Activated CD8-positive, alpha-beta T cell treated with anti-CD3 and anti-CD28 coated beads for 36 hours (primary cell): ENCODE data around the gene CALN1. TPM values are rescaled to one million over a fixed set of nuclear protein-coding genes. Genes with fewer than 3 reads are reported as not detected.

Experiments
- ATAC-seq: fragments of 200-7000 bp; cut with Tn5 transposase; one replicate; pipeline ENCODE4 v1.10.0; 2021; ENCODE audit warnings: mild to moderate bottlenecking, moderate library complexity
- CTCF ChIA-PET: fragments of 350-600 bp; sonication (Branson Sonifier 250); formaldehyde crosslinking; loops from one replicate; lab custom pipeline; 2021; ENCODE audit warnings: antibody characterized with exemption; lab: Charles Lee
- POLR2A ChIA-PET: fragments of 350-600 bp; sonication (Branson Sonifier 250); formaldehyde crosslinking; loops from one replicate; lab custom pipeline; 2021; ENCODE audit warnings: antibody characterized with exemption; lab: Charles Lee
- DNase-seq: peaks from one replicate; pipeline ENCODE4 v3.0.0-alpha.2; 2020
- H3K27ac Mint-ChIP-seq: one replicate; pipeline ENCODE4 v1.8.0; 2021; ENCODE audit warnings: mild to moderate bottlenecking, mixed read lengths
- H3K27me3 Mint-ChIP-seq: one replicate; pipeline ENCODE4 v1.8.0; 2021; ENCODE audit warnings: mixed read lengths
- H3K36me3 Mint-ChIP-seq: one replicate; pipeline ENCODE4 v1.8.0; 2021; ENCODE audit warnings: low read depth, mixed read lengths
- H3K4me1 Mint-ChIP-seq: one replicate; pipeline ENCODE4 v1.8.0; 2021; ENCODE audit warnings: low read depth, mixed read lengths
- H3K4me3 Mint-ChIP-seq: one replicate; pipeline ENCODE4 v1.8.0; 2021; ENCODE audit warnings: mild to moderate bottlenecking, moderate library complexity, mixed read lengths
- H3K9me3 Mint-ChIP-seq: one replicate; pipeline ENCODE4 v1.8.0; 2021; ENCODE audit warnings: mixed read lengths
- intact Hi-C: fragments of 100-400 bp; cut with micrococcal nuclease; formaldehyde crosslinking; loops from one replicate; pipeline ENCODE4 v1.10.0; 2022
- total RNA-seq, 2 experiments: library from RNA; stranded (reverse); gene quantifications; one replicate each; pipeline ENCODE4 v1.2.3, GENCODE V29; 2021
- TF ChIP-seq, protein P1 (sequence below): fragments of 200-600 bp; IDR thresholded peaks from one replicate; pipeline ENCODE4 v1.8.0; 2022; ENCODE audit warnings: antibody characterized with exemption, mild to moderate bottlenecking

The CALN1 gene
- total RNA-seq, 2 experiments from 2014 or later: 0.02 to 0.16 TPM

DNA sequence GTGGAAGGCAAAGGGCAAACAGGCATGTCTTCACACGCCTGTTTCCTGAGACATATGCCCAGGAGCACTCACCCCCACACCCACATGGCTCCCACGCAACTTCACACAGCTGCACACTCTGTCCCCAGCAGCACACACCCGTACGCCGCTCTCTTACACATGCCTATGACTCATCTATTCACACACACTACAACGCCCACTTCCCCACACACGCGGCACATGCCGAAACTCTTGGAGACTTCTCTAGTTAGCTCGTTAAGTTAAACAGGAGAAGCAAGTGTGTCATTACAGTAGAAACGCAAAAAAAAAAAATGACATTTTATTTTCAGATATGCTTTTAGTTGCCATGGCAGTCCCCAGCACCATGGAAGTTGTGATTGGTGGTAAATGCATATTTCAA lies 6.7 kb downstream of the CALN1 start:
- Mint-ChIP-seq H3K36me3 (no peaks in the 10 kb centered on the region), H3K4me1 (peaks cover 5% of the 10 kb centered on the region), H3K27me3 (peaks cover 16% of the 10 kb centered on the region), H3K4me3 (no peak overlapping the region), H3K27ac (no peak overlapping the region), H3K9me3 (peaks cover 5% of the 10 kb centered on the region)
- CTCF ChIA-PET: no interaction called here
- DNase-seq (peak; percentile 44), ATAC-seq (peak; percentile 49)
- intact Hi-C loops: no loop called here
- TF ChIP-seq, protein P1, sequence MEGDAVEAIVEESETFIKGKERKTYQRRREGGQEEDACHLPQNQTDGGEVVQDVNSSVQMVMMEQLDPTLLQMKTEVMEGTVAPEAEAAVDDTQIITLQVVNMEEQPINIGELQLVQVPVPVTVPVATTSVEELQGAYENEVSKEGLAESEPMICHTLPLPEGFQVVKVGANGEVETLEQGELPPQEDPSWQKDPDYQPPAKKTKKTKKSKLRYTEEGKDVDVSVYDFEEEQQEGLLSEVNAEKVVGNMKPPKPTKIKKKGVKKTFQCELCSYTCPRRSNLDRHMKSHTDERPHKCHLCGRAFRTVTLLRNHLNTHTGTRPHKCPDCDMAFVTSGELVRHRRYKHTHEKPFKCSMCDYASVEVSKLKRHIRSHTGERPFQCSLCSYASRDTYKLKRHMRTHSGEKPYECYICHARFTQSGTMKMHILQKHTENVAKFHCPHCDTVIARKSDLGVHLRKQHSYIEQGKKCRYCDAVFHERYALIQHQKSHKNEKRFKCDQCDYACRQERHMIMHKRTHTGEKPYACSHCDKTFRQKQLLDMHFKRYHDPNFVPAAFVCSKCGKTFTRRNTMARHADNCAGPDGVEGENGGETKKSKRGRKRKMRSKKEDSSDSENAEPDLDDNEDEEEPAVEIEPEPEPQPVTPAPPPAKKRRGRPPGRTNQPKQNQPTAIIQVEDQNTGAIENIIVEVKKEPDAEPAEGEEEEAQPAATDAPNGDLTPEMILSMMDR: no peak
- POLR2A ChIA-PET: no interaction called here

DNA sequence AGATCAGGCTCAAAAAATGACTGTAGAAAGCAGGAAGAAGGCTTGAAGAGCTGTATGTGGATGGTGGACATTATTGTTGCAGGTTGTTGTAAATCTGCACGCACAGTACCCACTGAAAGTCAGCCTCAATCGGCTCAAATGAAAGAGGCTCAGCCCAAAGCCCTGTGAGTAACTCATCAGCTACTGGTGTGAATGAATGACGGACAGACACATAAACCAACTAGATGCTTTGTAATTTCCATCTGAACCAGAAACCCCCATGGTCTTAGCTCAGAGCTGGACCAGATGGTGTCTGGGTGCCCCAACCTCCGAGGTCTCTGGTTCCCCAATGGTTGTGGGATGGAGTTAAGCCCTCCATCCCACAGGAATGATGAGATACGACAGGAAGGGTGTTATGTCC lies 7.4 kb downstream of the CALN1 start:
- ATAC-seq (no peak), DNase-seq (no peak)
- H3K9me3 Mint-ChIP-seq: peaks cover 5% of the 10 kb centered on the region
- ChIA-PET POLR2A (no interaction called here), CTCF (no interaction called here)
- H3K4me1 Mint-ChIP-seq: peaks cover 5% of the 10 kb centered on the region
- intact Hi-C loops: no loop called here
- H3K36me3 Mint-ChIP-seq: no peaks in the 10 kb centered on the region
- no peak overlapping the region for H3K27ac Mint-ChIP-seq
- TF ChIP-seq, protein P1: no peak
- H3K4me3 Mint-ChIP-seq: no peak overlapping the region
- peaks cover 16% of the 10 kb centered on the region for H3K27me3 Mint-ChIP-seq

DNA sequence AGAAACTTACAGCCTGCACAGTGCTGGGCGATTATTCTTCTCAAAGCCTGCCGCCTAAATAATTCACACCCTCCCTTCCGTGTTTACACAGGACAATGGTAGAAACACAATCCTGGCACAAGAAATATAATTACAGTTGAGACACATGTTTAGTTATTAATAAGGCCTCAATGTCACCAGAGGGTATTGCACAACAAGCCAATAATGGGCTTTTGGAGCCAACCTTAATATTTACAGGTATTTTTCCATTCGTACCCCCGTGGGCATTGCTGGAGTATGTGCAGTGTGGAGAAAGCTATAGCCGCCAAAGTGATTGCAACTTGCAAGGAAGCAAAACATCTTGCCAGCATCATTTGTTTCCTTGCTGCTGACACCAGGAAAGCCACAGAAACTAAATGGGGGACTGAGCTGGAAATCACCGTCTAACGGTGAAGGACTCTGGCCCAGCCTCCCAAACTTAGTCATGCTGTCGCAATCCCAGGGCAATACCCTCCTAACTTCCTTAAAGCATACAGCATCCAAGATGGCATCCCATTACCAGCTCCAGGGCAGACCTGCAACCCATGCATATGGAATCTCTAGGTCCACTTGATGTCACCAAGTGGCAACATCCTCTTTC lies 8.6 kb downstream of the CALN1 start:
- intact Hi-C loops: no loop called here
- DNase-seq: no peak
- ATAC-seq: no peak
- Mint-ChIP-seq H3K27ac (no peak overlapping the region), H3K4me1 (peaks cover 5% of the 10 kb centered on the region), H3K4me3 (no peak overlapping the region), H3K36me3 (no peaks in the 10 kb centered on the region), H3K27me3 (peaks cover 16% of the 10 kb centered on the region), H3K9me3 (peaks cover 5% of the 10 kb centered on the region)
- CTCF ChIA-PET: no interaction called here
- POLR2A ChIA-PET: no interaction called here
- TF ChIP-seq, protein P1: no peak

DNA sequence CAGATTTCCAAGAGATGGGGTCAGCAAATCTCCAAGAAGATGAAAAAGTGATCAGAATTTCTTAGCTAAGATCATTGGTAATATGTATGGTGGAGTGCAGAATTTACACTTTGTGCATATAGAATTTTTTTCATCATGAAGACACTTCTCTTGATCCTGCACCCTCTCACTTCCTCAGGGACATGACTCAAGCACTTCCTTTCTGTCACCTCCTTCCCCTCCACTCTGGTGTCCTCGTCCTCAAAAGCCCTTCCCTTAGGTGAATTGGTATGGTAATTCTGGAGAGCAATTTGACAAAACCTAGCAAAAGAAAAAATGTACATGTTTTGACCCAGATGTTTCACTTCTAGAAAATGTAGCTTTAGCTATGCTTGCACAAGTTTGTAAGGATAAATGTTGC lies 18.1 kb downstream of the CALN1 start:
- H3K4me3 Mint-ChIP-seq: no peak overlapping the region
- no peaks in the 10 kb centered on the region for H3K27me3 Mint-ChIP-seq
- no peaks in the 10 kb centered on the region for H3K36me3 Mint-ChIP-seq
- ChIA-PET CTCF (no interaction called here), POLR2A (no interaction called here)
- intact Hi-C loops: no loop called here
- ATAC-seq (no peak), DNase-seq (no peak)
- TF ChIP-seq, protein P1: no peak
- H3K4me1 Mint-ChIP-seq: no peaks in the 10 kb centered on the region
- peaks cover 4% of the 10 kb centered on the region for H3K9me3 Mint-ChIP-seq
- no peak overlapping the region for H3K27ac Mint-ChIP-seq

DNA sequence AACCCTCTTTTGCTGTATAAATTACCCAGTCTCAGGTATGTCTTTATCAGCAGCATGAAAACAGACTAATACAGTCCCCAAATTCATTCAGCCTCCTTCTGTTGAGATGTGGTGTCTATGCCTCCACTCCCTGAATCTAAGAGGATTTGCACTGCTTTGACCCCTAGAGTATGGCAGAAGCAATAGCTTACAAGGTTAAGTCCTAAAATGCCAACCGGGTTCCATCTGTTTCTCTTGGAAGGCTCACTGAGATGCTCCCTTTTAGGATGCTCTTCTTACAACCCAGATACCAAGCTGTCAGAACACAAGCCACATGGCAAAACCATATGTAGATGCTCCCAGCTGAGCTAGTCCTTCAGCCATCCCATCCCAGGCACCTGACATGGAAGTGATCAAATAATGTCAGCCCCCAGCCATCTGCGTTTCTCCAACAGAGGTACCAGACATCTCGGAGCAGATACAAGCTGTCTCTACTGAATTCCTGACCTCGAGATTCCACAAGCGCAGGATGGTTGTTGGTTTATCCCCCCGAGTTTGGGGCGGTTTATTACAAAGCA lies 20.2 kb downstream of the CALN1 start:
- TF ChIP-seq, protein P1: no peak
- ChIA-PET CTCF (no interaction called here), POLR2A (no interaction called here)
- DNase-seq: no peak
- Mint-ChIP-seq H3K27ac (no peak overlapping the region), H3K4me3 (no peak overlapping the region), H3K4me1 (no peaks in the 10 kb centered on the region), H3K36me3 (no peaks in the 10 kb centered on the region), H3K27me3 (no peaks in the 10 kb centered on the region), H3K9me3 (peaks cover 4% of the 10 kb centered on the region)
- intact Hi-C loops: no loop called here
- no peak for ATAC-seq
